DMS153 treated with DMSO at 0.1 percent for 48 hours (cell line): ENCODE results near the gene SERGEF.

Experiments
- DNase-seq: peaks from one replicate; lab custom pipeline; 2025; ENCODE audit not compliant: unreplicated experiment; lab: John Stamatoyannopoulos, UW

The SERGEF gene

DNA sequence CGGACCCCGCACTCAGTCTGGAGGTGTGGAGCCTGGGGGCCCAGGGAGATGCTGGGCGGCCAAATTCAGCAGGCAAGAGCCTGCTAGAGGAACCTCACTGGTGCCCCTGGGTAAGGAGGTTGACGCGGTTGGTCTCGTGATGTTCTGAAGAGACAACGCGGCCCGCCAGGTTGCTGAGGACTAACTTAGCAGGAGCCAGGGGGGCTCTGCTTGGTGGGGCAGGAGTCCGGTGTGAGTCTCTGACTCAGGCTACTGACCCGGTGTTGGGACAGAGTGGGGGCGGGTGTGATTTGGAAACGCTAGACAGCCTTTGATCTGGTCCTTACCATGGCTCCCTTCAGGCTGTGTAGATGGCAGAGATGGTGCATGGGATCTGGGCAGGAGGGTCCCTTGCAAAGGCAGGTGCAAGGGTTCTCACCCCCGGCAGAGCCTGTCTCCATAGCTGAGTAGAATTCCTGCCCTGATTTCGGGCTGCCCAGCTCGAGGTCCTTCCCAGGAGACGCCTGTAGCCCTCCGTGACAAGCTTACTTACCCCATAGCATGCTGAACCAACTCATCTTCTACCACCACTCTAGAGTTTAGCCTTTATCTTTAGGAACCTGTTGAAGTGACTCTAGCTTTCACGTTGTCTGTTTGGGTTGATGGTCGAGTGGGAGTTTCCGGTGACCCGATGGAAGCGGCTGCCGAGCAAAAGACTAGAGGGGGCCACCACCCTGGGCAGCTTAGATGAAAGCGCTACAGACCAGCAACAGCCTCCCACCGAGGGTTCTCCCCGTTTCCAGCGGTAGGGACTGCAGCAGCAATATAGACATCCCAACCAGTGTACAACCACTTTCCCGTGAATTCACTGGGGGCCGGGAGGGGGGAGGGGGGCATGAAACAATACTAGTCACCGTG, 239.9 kb downstream of the SERGEF start:
- no peak for DNase-seq

DNA sequence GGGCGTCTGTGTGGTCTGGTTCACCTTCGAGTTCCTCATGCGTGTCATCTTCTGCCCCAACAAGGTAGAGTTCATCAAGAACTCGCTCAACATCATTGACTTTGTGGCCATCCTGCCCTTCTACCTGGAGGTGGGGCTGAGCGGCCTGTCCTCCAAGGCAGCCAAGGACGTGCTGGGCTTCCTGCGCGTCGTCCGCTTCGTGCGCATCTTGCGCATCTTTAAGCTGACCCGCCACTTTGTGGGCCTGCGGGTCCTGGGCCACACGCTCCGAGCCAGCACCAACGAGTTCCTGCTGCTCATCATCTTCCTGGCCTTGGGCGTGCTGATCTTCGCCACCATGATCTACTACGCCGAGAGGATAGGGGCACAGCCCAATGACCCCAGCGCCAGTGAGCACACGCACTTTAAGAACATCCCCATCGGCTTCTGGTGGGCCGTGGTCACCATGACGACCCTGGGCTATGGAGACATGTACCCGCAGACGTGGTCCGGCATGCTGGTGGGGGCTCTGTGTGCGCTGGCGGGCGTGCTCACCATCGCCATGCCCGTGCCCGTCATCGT, 240.9 kb downstream of the SERGEF start:
- DNase-seq, result no peak

DNA sequence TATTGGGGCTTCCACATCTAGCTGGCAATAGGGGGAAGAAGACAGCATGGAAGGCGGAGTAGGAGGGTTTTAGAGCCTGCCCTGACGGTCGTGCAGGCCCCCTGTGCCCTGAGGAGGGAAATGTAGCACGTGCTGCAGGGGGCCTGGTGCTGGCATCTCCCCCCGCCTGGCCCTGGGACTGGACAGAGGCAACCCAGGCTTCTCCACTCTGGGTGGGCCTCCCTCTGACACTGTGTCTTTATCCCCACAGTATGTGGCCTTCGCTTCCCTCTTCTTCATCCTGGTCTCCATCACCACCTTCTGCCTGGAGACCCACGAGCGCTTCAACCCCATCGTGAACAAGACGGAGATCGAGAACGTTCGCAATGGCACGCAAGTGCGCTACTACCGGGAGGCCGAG, 241.4 kb downstream of the SERGEF start:
- DNase-seq, result no peak

DNA sequence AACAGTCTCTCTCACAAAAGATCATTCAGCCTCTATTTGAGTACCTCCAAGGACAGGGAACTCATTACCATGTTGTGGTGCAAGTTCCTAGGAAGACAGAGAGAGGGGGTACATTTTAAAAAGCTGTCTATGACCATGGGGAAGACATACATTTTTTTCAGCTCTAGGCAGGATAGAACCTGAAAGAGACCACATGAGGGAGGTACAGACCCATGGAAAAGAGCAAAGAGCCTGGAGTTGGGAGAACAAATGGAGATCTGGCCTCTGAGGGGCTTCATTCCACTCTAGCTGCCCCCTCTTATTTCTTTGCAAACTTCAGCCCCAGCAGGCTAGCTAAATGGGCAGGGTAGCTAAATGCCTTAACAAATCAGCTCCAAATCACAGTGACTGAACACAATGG, 241.9 kb downstream of the SERGEF start:
- DNase-seq, result no peak

DNA sequence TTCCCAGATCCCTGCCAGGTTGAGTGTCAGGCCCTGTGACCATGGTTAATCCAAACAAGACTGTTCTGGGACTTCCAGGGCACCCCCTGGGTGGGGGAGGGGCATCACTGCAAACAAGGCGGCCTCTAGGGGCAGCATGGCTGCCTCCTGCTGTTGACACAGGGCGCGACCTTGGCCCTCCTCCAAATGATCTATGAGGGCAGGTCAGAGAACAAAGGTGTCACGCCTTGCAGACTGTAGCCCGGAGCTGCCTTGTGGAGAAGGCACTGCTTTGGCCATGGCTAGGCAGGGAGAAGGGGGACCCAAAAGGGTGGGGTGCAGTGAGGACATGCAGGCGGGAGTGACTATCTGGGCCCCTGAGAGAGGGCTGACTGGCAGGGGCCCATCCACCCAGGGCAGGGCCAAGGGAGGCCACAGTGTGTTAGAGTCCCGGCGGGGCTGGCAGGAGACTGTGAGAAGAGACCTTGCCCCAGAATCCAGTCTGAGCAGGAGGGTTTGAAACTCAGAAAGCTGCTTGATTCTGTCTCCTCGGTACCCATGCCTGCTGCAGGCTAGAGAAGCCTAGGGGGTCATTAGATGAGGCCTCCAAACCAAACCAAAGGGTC, 242.7 kb downstream of the SERGEF start:
- DNase-seq, result peak; percentile 16

DNA sequence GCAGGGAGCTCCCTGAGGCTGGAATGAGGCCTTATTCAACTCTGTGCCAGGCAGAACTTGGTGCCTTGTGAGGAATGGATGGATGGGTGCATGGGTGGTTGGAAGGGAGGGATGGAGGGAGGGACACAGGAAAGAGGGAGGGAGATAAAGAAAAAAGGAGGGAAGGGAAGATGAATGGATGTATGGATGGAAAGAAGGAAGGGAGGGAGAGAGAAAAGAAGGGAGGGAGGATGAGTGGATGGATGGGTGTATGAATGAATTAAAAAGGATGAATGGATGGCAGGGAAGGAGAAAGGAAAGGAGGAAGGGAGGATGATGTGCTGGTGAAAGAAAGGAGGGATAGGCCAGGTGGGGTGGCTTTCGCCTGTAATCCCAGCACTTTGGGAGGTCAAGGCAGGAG, 243.6 kb downstream of the SERGEF start:
- DNase-seq, result no peak

DNA sequence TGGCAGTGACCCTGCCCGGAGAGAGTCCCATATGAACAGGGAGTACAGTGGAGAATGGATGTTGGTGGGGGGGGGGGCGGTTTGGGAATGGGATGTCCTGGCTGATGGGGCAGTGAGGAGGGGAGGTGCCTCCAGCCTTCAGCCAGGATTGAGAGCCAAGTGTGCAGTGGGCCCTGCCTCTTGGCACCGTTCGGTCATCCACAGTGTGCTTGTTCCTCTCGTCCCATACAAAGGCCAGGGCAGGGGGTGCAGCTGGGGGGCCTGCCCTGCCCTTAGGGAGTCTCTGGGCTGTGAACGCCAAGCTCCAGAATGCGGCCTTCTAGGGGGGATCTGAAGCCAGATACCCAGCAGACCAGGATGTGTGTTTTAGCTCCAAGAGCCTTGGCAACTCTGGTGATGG, 244.3 kb downstream of the SERGEF start:
- no peak for DNase-seq

DNA sequence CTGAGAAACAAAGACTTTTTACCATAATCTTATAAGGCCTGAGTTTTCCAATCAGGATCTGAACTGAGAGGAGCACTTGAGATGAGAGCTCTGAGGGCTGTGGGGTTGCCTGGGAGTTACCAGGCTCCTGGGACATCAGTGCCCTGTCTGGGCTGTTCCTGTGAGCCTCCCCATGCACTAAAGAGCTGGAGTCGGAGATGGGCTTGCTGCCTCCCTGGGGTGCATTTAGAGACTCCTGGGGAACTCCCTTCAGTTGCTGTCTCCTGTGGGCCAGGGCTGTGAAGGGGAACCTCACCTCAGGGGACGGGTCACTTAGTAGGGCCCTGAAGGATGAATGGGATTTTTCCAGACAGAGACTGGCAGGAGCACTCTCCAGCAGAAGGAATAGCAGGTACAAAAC, 244.9 kb downstream of the SERGEF start:
- DNase-seq, result no peak

DNA sequence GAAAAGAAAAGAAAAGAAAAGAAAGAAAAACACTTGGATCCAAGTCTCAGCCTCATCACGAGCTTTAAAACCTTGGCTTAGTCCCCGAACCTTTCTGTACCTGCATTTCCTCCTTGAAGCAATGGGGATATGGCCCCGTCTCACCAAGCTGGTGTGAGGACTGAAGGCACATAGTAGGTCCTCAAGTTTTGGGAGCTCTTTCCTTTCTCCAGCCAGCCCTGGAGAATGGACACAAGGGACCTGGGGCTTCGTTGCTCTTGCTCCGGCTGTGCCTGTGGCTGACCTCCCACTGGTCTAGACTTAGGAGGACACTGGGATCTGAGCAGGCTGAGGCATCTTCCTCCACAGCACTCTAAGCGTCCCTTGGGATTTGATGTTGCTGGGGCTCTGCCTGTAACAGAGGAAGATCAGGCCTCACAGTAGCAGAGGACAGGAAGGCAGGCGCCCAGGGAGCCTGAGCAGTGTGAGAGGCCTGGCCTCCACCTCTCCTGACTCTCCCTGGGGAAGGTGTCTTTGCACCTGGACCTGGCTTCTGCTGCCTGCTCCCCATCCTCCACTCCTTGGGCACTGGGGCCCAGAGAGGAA, 245.5 kb downstream of the SERGEF start:
- DNase-seq, result no peak

DNA sequence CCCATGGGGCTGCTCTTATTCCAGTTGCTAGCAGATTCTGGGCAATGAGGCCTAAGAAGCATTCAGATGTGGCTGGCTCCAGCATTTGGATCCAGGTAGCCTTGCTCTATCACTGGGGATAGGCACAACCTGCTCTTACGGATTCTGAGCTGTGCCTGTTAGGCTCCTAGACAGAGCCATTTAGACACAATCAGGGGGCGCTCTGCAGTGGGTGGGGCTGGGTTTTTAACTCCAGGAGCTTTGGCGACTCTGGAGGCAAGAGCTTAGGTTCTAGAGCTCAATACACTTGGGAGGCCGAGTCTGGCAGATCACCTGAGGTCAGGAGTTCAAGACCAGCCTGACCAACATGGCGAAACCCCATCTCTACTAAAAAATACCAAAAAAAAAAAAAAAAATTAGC, 246.3 kb downstream of the SERGEF start:
- DNase-seq, result no peak

DNA sequence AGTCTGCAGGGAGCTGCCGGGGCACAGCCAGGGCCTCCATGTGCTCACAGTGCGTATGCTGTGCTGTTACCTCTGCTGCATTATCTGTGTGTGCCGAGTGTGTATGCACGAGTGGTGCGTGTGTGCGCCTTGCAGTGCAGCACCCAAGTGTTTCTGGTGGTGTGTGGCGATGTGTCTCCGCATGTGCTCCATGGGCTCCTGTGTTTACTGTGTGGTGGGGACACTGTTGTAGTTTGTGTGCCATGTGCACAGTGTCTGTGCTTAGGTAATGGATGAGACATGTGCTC, 246.8 kb downstream of the SERGEF start:
- no peak for DNase-seq

DNA sequence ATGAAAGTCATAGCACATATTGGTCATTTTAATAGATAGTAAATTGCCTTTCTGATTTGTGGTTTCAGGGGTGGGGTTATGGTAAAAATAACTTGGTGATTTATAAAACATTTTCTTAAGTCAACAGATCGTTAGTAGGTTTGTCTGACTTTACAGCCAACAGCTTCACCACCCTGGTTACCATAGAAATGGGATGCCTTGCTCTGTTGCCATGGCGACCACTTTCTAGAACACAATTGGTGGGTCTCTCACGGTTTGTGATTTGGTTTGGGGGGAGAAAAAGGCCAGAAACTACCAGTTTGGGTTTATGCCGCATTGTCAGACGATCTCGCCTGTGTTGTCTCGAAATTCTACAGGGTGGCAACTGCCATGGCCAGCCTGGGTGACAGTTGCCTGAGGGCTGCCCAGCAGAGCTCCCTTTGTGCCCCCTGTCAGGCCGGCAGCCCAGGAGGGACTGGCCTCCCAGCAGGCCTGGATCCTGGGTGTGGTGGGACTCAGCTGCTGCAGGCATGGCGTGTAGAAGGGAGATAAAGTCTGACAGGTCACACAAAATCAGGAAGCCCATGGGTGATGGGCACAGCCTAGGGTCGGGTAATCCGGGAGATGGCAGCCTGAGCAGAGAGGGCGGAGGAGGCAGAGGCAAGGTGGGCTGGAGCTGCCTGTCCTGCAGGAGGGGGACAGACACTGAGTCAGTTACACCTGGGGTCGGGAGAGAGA, 247.3 kb downstream of the SERGEF start:
- DNase-seq, result no peak

DNA sequence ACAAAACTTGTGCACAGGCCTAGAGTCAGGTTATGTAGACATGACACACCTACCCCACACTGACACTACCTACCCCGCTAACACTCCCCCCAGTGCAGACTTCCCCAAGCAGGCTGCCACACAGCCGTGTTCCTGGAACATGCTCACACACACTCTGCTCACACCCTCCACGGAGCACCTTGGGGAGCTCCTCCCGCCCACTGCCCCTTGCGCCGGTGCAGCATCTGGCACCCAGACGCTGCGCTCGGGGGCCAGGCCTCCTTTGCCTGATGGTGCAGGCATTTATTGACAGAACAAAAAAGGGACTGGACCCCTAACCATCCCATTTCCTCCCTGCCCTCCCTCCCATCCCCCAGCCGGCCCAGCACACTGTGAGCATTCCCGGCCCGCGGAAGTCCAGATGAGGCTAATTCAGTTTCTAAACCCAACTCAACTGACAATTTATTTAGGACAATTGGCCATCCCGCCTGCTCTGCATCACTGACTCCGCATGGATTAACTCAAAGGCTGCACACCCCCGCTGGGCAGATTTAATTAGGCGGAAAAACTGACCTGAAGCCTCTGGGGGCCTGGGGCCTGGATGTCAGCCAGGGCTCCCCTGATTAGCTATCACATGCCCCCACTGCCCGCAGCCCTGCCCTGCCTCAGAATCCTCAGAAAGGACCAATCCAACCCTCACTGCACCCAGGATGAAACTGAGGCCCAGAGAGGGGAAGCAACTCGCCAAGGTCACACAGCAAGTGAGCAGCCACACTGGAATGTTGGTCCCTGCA, 248.2 kb downstream of the SERGEF start:
- DNase-seq, result no peak

DNA sequence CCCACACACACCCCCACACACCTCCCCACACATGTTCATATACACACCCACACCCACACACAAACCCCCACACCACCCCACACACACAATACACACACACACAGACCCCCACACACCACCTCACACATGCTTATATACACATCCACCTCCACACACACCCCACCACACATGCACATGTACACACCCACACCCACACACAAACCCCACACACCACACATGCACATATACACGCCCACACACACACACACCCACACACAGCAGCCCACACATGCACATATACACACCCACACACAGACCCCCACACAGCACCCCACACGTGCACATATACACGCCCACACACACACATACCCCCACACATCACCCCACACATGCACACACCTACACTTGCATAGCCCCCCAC, 249.1 kb downstream of the SERGEF start:
- no peak for DNase-seq

DNA sequence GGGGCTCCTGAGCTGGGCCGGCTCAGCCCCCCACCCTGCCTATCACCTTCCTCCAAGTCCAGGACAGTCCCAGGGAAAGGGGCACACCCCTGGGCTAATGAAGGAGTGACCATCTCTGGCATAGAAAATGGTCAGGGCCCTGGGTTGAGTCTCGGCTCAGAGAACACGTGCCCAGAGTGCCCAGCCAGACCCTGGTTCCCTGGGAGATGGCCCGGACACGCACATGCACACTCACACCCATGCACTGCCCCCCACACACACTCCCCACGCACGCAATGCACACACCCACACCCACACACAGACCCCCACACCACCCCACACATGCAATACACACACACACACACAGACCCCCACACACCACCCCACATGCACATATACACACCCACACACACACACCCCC, 249.6 kb downstream of the SERGEF start:
- no peak for DNase-seq

DNA sequence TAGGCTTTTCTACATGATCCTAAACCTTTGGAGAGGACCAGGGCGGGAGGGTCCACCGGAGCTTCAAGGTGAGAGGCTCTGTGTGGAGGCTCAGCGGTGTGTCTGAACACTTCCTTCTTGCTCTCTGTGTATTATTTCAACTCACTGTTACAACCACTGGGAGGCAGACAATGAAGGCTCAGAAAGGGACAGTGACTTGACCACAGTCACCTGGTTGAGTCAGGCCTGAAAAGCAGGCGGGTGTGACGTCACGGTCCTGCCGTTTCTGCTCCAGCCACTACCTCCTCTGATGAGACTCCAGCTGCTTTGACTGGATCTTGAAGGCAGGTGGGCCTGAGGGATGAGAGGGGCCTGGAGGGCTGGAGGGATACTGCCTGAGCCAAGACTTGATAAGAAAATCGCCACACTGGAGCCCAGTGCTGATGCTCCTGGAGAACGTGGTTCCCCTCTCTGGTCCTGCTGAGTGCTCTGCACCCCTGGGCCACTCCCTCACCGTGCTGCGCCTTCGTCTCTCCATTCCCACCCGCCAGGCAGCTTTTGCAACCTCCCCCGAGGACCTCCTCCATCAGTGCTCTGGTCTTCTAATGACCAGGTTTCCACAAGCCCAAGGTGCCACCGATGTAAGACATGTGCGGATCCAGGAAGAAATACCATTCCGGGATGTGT, 250.4 kb downstream of the SERGEF start:
- DNase-seq, result no peak

DNA sequence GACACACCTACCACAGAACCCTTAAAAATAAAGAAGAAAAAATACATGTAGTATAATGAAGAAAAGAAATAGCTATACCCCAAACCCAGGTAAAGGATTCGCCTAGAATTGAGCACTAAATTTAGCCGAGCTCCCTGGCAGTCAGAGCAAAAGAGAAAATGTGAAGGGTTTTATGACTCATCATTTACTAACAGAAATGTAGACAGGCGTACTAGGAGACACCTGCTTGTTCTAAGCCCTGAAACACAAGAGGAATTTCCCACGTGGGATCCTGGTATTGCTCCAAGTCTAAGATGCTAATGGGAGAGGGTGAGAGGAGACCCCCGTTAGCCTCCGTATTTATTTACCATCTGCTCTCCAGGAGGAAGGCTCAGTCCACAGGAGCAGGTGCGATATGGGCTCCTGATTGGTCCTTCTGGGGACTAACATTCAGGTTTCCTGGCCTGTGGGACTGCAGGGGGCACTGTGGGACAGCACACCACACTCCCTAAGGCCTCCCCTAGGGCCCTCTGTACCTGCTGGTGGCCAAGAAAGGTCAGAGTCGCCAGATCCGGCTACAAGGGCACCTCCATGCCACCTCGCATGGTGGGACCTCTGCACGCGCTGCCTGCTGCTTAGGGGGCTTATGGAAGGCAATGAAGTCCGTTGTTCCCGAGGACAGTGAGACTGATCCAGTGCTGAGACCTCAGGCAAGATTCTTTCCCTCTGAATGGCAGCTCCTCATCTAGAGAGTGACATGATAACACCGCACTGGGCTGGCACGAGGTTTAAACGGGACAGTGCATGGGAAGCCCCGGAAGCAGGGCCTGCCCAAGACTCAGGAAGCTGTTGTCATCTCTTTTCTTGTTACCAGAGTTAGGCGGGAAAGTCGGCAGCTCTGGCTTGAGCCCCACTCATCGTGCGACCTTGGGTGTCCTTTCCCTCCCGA, 252.5 kb downstream of the SERGEF start:
- peak; percentile 42 for DNase-seq

DNA sequence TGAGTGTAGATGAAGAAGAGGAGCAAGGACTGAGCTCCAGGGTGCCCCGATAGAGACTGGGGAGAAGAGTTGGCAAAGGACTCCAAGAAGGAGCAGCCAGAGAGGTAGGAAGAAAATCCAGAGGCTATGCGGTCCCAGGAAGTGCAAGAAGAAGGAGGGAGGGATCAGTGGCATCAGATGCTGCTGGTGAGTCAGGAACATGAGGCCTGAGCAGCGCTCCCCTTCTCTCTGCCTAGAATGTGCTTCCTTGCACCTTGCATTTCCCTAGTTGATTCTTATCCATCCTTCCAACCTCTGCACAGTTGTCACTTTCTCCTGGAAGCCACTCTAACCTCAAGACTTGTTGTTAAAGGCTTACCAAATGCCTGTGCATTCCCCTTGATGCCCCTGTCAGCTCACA, 257.0 kb downstream of the SERGEF start:
- DNase-seq, result no peak

DNA sequence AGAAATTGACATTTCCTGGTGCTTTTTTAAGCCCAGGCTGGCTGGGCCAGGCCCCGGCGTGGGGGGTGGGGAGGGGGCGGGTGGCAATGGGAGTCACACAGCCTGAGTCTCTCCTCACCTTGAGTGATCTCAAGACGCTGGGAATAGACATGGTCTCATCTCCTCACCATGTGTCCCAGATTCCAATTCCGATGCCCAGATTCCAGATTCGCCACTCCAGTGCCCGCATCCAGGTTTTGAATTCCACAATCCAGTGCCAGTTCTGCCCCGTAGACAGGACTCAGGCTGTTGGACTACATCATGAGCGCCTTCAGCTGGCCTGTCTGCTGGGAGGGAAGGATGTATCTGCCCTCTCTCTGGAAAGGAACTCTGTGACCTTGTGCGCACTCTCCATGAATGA, 259.2 kb downstream of the SERGEF start:
- no peak for DNase-seq
